GM12892 (cell line): ENCODE data around the gene IL1RAP.

ENCODE experiments used
- POLR2A ChIP-seq: IDR thresholded peaks from 2 replicates; pipeline ENCODE4 v1.6.1; 2011; ENCODE audit warnings: low read depth, low read length, control low read depth
- POLR2AphosphoS5 ChIP-seq: IDR thresholded peaks from 2 replicates; pipeline ENCODE4 v1.6.1; 2011; ENCODE audit warnings: low read depth, low read length, control low read depth
- TAF1 ChIP-seq: IDR thresholded peaks from 2 replicates; pipeline ENCODE4 v1.6.1; 2011; ENCODE audit warnings: low read depth, mild to moderate bottlenecking, control low read depth, low read length, borderline replicate concordance

- TF ChIP-seq POLR2AphosphoS5 (no peak), POLR2A (no peak), TAF1 (no peak)
These were observed 50.3 kb downstream of the IL1RAP start for GRCh38 chr3:190564175-190564574.
